K562 (cell line): ENCODE measurements around the gene GLT1D1. TPM values are rescaled to one million over a fixed set of nuclear protein-coding genes. Genes with fewer than 3 reads are reported as not detected.

Source experiments
- ATAC-seq: fragments of 200-7000 bp; cut with Tn5 transposase; 3 replicates; pipeline ENCODE4 v1.9.1; 2020; ENCODE audit warnings: moderate library complexity
- BruUV-seq: library from RNA; stranded (reverse); fragments of 400-500 nt; replicated peaks from 2 replicates; lab custom pipeline; 2021; lab: Mats Ljungman, UMichigan
- CTCF ChIA-PET: fragments of 300-600 bp; formaldehyde crosslinking; extraction: SDS; loops from one replicate; lab custom pipeline; 2021; ENCODE audit warnings: low intra/inter-chr PET ratio; lab: Yijun Ruan, JAX
- POLR2A ChIA-PET: fragments of 300-600, 350-650 bp; sonication (Branson Sonifier 250); formaldehyde crosslinking; extraction: SDS; loops from one replicate; lab custom pipeline; 2021; ENCODE audit warnings: antibody characterized with exemption, inconsistent platforms; lab: Yijun Ruan, JAX
- DNase-seq, 4 experiments: peaks; one replicate each; pipeline versions ENCODE4 v3.0.0 to v3.0.0-alpha.2; 2011 to 2018; ENCODE audit warnings: low spot score in 3 of 4, mixed read lengths in 3 of 4; ENCODE audit errors: extremely low read depth in 1 of 4
- FAIRE-seq: peaks from 2 replicates; lab custom pipeline; 2011; peaks lifted over from hg19 to GRCh38; lab: Jason Lieb, UNC
- H2AFZ ChIP-seq: 2 replicates; pipeline ENCODE4 v1.6.0; 2011; ENCODE audit warnings: low read depth, low read length, control low read depth, inconsistent platforms
- H3K27ac ChIP-seq: fragments of 200-600 bp; 3 replicates; pipeline ENCODE4 v1.8.0; 2011; ENCODE audit warnings: low read depth, mild to moderate bottlenecking, control low read depth, inconsistent platforms, low read length, moderate library complexity, mixed read lengths; ENCODE audit errors: extremely low read depth
- H3K27me3 ChIP-seq, 2 experiments: fragments of 300-600 bp in 1 of 2; 2 replicates in 1 of 2; 3 replicates in 1 of 2; pipeline versions ENCODE4 v1.6.0 to v1.8.0; 2011; ENCODE audit warnings: inconsistent platforms in 2 of 2, low read length in 2 of 2, mild to moderate bottlenecking in 1 of 2, mixed read lengths in 1 of 2, moderate library complexity in 1 of 2; ENCODE audit not compliant: control insufficient read depth in 2 of 2, insufficient read depth in 2 of 2
- H3K36me3 ChIP-seq: fragments of 300-600 bp; 3 replicates; pipeline ENCODE4 v1.8.0; 2011; ENCODE audit warnings: mild to moderate bottlenecking, low read length, inconsistent platforms; ENCODE audit not compliant: control insufficient read depth, insufficient read depth
- H3K4me1 ChIP-seq, 2 experiments: fragments of 200-600 bp in 1 of 2; replicated peaks in 1 of 2; 2 replicates in 1 of 2; 3 replicates in 1 of 2; pipeline versions ENCODE4 v1.5.1 to v1.8.0; 2011; ENCODE audit warnings: inconsistent platforms in 2 of 2, low read length in 2 of 2, mild to moderate bottlenecking in 1 of 2, mixed read lengths in 1 of 2, moderate library complexity in 1 of 2; ENCODE audit not compliant: control insufficient read depth in 2 of 2, insufficient read depth in 2 of 2
- H3K4me2 ChIP-seq: 2 replicates; pipeline ENCODE4 v1.6.1; 2011; ENCODE audit warnings: low read length, control low read depth, inconsistent platforms, mixed read lengths; ENCODE audit not compliant: insufficient read depth
- H3K4me3 ChIP-seq: fragments of 200-600 bp; sonication (generic), shearing (Covaris generic); 2 replicates; pipeline ENCODE4 v1.5.1; 2016; ENCODE audit warnings: control low read depth, inconsistent platforms
- H3K79me2 ChIP-seq: fragments of 200-600 bp; 3 replicates; pipeline ENCODE4 v1.8.0; 2011; ENCODE audit warnings: low read length, inconsistent platforms; ENCODE audit not compliant: control insufficient read depth, insufficient read depth
- H3K9ac ChIP-seq, 2 experiments: 2 replicates each; pipeline versions ENCODE4 v1.6.0 to v1.6.1; 2011; ENCODE audit warnings: low read depth in 2 of 2, low read length in 2 of 2, control low read depth in 1 of 2, inconsistent platforms in 1 of 2, mild to moderate bottlenecking in 1 of 2, mixed read lengths in 1 of 2; ENCODE audit not compliant: insufficient read depth in 1 of 2
- H3K9me1 ChIP-seq: one replicate; pipeline ENCODE4 v1.6.0; 2011; ENCODE audit warnings: inconsistent platforms, mild to moderate bottlenecking, low read length, moderate library complexity; ENCODE audit not compliant: control insufficient read depth, insufficient read depth
- H3K9me3 ChIP-seq: replicated peaks from 2 replicates; pipeline ENCODE4 v1.5.1; 2011; ENCODE audit warnings: low read depth, low read length, inconsistent platforms; ENCODE audit not compliant: control insufficient read depth, insufficient read depth
- H4K20me1 ChIP-seq: replicated peaks from 2 replicates; pipeline ENCODE4 v1.6.1; 2011; ENCODE audit warnings: low read length, inconsistent platforms, mixed read lengths; ENCODE audit not compliant: control insufficient read depth, insufficient read depth
- ARNT ChIP-seq, 2 experiments: fragments of 450-650 bp; IDR thresholded peaks; 2 replicates each; pipeline ENCODE4 v1.6.1; 2016; ENCODE audit warnings: mild to moderate bottlenecking in 1 of 2
- COPS2 ChIP-seq: fragments of 450-650 bp; conservative IDR thresholded peaks from 2 replicates; pipeline ENCODE4 v1.6.1; 2016; ENCODE audit warnings: mild to moderate bottlenecking, moderate library complexity
- EGR1 ChIP-seq: fragments of 450-650 bp; conservative IDR thresholded peaks from 2 replicates; pipeline ENCODE4 v1.6.1; 2017; ENCODE audit warnings: mild to moderate bottlenecking
- FOXA1 ChIP-seq: fragments of 450-650 bp; IDR thresholded peaks from 2 replicates; pipeline ENCODE4 v1.6.1; 2016; ENCODE audit warnings: mild to moderate bottlenecking, borderline replicate concordance
- HDAC8 ChIP-seq: fragments of 450-650 bp; IDR thresholded peaks from 2 replicates; pipeline ENCODE4 v1.6.1; 2016; ENCODE audit warnings: mild to moderate bottlenecking, missing genetic modification characterization, moderate library complexity, missing compliant biosample characterization
- IFI16 ChIP-seq: fragments of 250-450 bp; sonication (Bioruptor Pico); IDR thresholded peaks from 2 replicates; pipeline ENCODE4 v2.1.2; 2022; ENCODE audit warnings: mild to moderate bottlenecking, inconsistent platforms
- ILK ChIP-seq: fragments of 450-650 bp; IDR thresholded peaks from 2 replicates; pipeline ENCODE4 v1.6.1; 2016; ENCODE audit warnings: missing genetic modification characterization, low read depth, mild to moderate bottlenecking, missing compliant biosample characterization, moderate library complexity, borderline replicate concordance
- KDM2B ChIP-seq: fragments of 250-450 bp; sonication (Bioruptor Pico); IDR thresholded peaks from 2 replicates; pipeline ENCODE4 v1.8.0; 2021; ENCODE audit warnings: mild to moderate bottlenecking, moderate library complexity
- KLF1 ChIP-seq: fragments of 450-650 bp; IDR thresholded peaks from 2 replicates; pipeline ENCODE4 v1.6.1; 2016; ENCODE audit warnings: missing genetic modification characterization, missing compliant biosample characterization
- POLR2B ChIP-seq: fragments of 450-650 bp; IDR thresholded peaks from 2 replicates; pipeline ENCODE4 v1.6.1; 2018; ENCODE audit warnings: low read depth; ENCODE audit not compliant: partially characterized antibody
- POU5F1 ChIP-seq: fragments of 150-350 bp; IDR thresholded peaks from 2 replicates; pipeline ENCODE4 v1.6.1; 2014; ENCODE audit warnings: borderline replicate concordance, low read length, low read depth, mild to moderate bottlenecking; ENCODE audit not compliant: partially characterized antibody
- PYGO2 ChIP-seq: fragments of 450-650 bp; IDR thresholded peaks from 2 replicates; pipeline ENCODE4 v1.6.1; 2016; ENCODE audit warnings: mild to moderate bottlenecking, missing genetic modification characterization, moderate library complexity, missing compliant biosample characterization
- SRSF1 ChIP-seq: fragments of 200-400 bp; formaldehyde crosslinking; IDR thresholded peaks from 2 replicates; pipeline ENCODE4 v1.6.1; 2017; ENCODE audit warnings: mild to moderate bottlenecking, low read depth, low read length, moderate library complexity
- ZNF12 ChIP-seq: sonication (generic); formaldehyde crosslinking; IDR thresholded peaks from 2 replicates; pipeline ENCODE4 v1.4.0; 2020; ENCODE audit warnings: mild to moderate bottlenecking, missing genetic modification reagents
- WGBS: fragments of 100-300 bp; shearing (Covaris generic); methylation state at CpG from one replicate; pipeline ENCODE4 v1.1.6; 2016; ENCODE audit warnings: low coverage, mixed read lengths; ENCODE audit not compliant: insufficient coverage; ENCODE audit errors: missing lambda C conversion rate; 5-methylcytosine and 5-hydroxymethylcytosine counted together
- in situ Hi-C: fragments of 300-500 bp; cut with MboI; formaldehyde crosslinking; loops from 4 replicates; pipeline ENCODE4 v1.15.0; 2018; ENCODE audit warnings: inconsistent platforms, mixed read lengths
- intact Hi-C: fragments of 100-400 bp; cut with micrococcal nuclease; formaldehyde crosslinking; loops from 2 replicates; pipeline ENCODE4 v1.14.2; 2022
- polyA plus RNA-seq, 8 experiments: library from polyadenylated mRNA; depleted of rRNA in 4 of 8; stranded (reverse) in 5 of 8; unstranded in 3 of 8; fragments of >200 nt; fragmentation: Nextera tagmentation in 2 of 8; fragmentation: Illumina TruSeq in 1 of 8; extraction: Ambion mirVana in 2 of 8; extraction: Trizol in 1 of 8; gene quantifications; 2 replicates each; pipeline versions ENCODE4 v1.2.1 to v1.2.3, GENCODE V29; 2011 to 2014; ENCODE audit warnings: inconsistent platforms in 1 of 8, missing spikeins in 1 of 8
- total RNA-seq, 7 experiments: library from RNA; depleted of rRNA in 6 of 7; stranded (reverse); fragments of >200 nt in 6 of 7; fragmentation: Illumina TruSeq in 2 of 7; extraction: Trizol in 2 of 7; gene quantifications; 2 replicates each; pipeline versions ENCODE4 v1.2.1 to v1.2.3, GENCODE V29; 2011 to 2021; ENCODE audit warnings: low replicate concordance in 1 of 7
- TF ChIP-seq, protein P1 (sequence below), 3 experiments: fragments of 200-800 bp in 1 of 3; fragments of 250-450 bp in 1 of 3; fragments of 450-650 bp in 1 of 3; sonication (Bioruptor Pico) in 1 of 3; sonication (Bioruptor generic) in 1 of 3; formaldehyde crosslinking in 1 of 3; IDR thresholded peaks; 2 replicates each; pipeline versions ENCODE4 v1.6.1 to v1.8.0; 2016 to 2022; ENCODE audit warnings: mild to moderate bottlenecking in 2 of 3, missing genetic modification characterization in 2 of 3, missing compliant biosample characterization in 1 of 3, moderate library complexity in 1 of 3

Gene GLT1D1
- total and polyA plus RNA-seq, 9 of the 15 experiments (the other 6 are each of a cell fraction or from before 2014, with no cell fraction given): 0.04 TPM; not detected in 8

DNA sequence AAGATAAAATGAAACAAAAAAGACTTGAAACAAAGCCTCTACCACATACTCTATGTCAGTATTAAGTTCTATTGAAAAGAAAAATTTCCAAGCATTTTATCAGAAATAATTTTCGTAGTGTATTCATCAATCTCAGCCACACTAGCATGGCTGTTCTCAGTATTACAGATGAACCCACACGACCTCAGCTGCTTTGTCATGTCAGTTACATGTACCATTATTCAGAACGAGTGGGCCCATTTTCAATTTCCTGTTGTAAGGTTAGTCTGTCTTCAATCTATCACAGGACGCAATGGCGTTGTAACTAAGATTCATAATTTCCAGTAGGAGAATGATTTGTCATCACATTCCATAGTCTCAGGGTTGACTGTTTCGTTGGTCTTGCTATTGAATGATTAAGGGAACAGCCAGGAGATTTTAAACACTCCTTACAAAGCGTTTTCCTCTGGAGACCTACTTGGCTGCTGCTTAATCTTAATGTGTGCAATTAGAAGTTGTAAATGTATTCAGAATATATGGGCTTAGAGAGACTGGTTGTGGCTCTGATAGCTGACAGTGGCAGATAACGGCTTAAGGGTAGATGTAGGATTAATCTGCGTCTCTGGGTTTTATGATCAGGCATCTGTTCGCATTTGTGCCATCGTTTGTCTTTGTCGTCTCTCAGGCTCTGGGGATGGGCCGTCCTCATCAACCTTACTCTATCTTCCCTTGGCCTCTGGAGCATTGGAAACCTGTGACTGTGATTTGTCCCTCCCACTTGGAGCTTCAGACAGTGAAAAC, 65.4 kb downstream of the GLT1D1 start:
- under 1% methylated on average over 13 of the region's 13 CpGs for WGBS
- H3K27me3 ChIP-seq: peaks cover 5 to 33% of the 10 kb centered on the region in 2 experiments; a peak in 4 of 5 replicates
- no peak overlapping the region for H2AFZ ChIP-seq
- intact Hi-C loops: no loop called here
- H4K20me1 ChIP-seq: no peaks in the 10 kb centered on the region; the same call in 1 of the 2 replicates
- no peak overlapping the region for H3K27ac ChIP-seq
- no TSS peak for BruUV-seq
- H3K4me3 ChIP-seq: no peak overlapping the region
- H3K4me1 ChIP-seq: no peaks in the 10 kb centered on the region
- DNase-seq (no peak), ATAC-seq (no peak), FAIRE-seq (no peak)
- TF ChIP-seq KDM2B (CRISPR knock-in tag) (no peak), IFI16 (no peak), ZNF12 (CRISPR knock-in tag) (no peak), KLF1 (no peak), COPS2 (no peak), FOXA1 (no peak), SRSF1 (no peak), ARNT (IDR thresholded peaks at IDR 0.05) (no peak), ILK (no peak), HDAC8 (tag) (no peak), POU5F1 (no peak), PYGO2 (tag) (no peak), POLR2B (no peak), EGR1 (no peak)
- TF ChIP-seq, protein P1, sequence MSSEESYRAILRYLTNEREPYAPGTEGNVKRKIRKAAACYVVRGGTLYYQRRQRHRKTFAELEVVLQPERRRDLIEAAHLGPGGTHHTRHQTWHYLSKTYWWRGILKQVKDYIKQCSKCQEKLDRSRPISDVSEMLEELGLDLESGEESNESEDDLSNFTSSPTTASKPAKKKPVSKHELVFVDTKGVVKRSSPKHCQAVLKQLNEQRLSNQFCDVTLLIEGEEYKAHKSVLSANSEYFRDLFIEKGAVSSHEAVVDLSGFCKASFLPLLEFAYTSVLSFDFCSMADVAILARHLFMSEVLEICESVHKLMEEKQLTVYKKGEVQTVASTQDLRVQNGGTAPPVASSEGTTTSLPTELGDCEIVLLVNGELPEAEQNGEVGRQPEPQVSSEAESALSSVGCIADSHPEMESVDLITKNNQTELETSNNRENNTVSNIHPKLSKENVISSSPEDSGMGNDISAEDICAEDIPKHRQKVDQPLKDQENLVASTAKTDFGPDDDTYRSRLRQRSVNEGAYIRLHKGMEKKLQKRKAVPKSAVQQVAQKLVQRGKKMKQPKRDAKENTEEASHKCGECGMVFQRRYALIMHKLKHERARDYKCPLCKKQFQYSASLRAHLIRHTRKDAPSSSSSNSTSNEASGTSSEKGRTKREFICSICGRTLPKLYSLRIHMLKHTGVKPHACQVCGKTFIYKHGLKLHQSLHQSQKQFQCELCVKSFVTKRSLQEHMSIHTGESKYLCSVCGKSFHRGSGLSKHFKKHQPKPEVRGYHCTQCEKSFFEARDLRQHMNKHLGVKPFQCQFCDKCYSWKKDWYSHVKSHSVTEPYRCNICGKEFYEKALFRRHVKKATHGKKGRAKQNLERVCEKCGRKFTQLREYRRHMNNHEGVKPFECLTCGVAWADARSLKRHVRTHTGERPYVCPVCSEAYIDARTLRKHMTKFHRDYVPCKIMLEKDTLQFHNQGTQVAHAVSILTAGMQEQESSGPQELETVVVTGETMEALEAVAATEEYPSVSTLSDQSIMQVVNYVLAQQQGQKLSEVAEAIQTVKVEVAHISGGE (CRISPR knock-in tag; IDR thresholded peaks at IDR 0.05): no peak
- H3K79me2 ChIP-seq: no peaks in the 10 kb centered on the region
- POLR2A ChIA-PET: no interaction called here
- no peak overlapping the region for H3K4me2 ChIP-seq
- CTCF ChIA-PET: no interaction called here
- no peaks in the 10 kb centered on the region for H3K9me1 ChIP-seq
- no peaks in the 10 kb centered on the region for H3K9me3 ChIP-seq
- in situ Hi-C loops: no loop called here
- H3K36me3 ChIP-seq: no peaks in the 10 kb centered on the region
- H3K9ac ChIP-seq: no peak overlapping the region
